Tibial nerve (tissue), 4 donors: Measurements from ENCODE around the gene RPAP3.

Source experiments
- CTCF ChIP-seq, 5 experiments: fragments of 200-600 bp in 3 of 5; fragments of 450-650 bp in 2 of 5; sonication (generic) in 3 of 5; IDR thresholded peaks; one replicate each; pipeline ENCODE4 v1.5.1; 2016 to 2019; ENCODE audit warnings: antibody characterized with exemption in 5 of 5, mild to moderate bottlenecking in 3 of 5, moderate library complexity in 2 of 5
- EP300 ChIP-seq, 2 donors: sonication (generic); formaldehyde crosslinking; IDR thresholded peaks; one replicate each; pipeline ENCODE4 v1.6.1; 2017; ENCODE audit warnings: antibody characterized with exemption in 2 of 2, mild to moderate bottlenecking in 1 of 2
- POLR2A ChIP-seq, 2 donors: fragments of 450-650 bp; IDR thresholded peaks; one replicate each; pipeline ENCODE4 v1.6.1; 2017; ENCODE audit warnings: antibody characterized with exemption in 2 of 2, mild to moderate bottlenecking in 2 of 2, moderate library complexity in 2 of 2

GRCh38 chr12:47754881-47755280, 49.1 kb upstream of the RPAP3 start:
- TF ChIP-seq CTCF (IDR thresholded peaks at IDR 0.05) (no peak), POLR2A (IDR thresholded peaks at IDR 0.05) (no peak), EP300 (IDR thresholded peaks at IDR 0.05) (no peak)
